OCI-LY1 (cell line): Measurements from ENCODE around the gene CELSR1.

Source experiments
- H2AFZ ChIP-seq: fragments of 200-600 bp; sonication (generic), shearing (Covaris generic); 2 replicates; pipeline ENCODE4 v1.6.0; 2014; ENCODE audit warnings: antibody characterized with exemption, mild to moderate bottlenecking, low read length
- H3F3A ChIP-seq: fragments of 200-600 bp; sonication (generic), shearing (Covaris generic); 2 replicates; pipeline ENCODE4 v1.6.0; 2014; ENCODE audit warnings: mild to moderate bottlenecking, antibody characterized with exemption, low read length, moderate library complexity; ENCODE audit not compliant: insufficient read depth
- H3K27ac ChIP-seq: fragments of 200-600 bp; sonication (generic); 2 replicates; pipeline ENCODE4 v1.5.1; 2014; ENCODE audit warnings: low read length, mixed run types, mild to moderate bottlenecking, low read depth; ENCODE audit not compliant: poor library complexity, severe bottlenecking
- H3K27me3 ChIP-seq: fragments of 200-600 bp; sonication (generic); 2 replicates; pipeline ENCODE4 v1.6.0; 2014; ENCODE audit warnings: antibody characterized with exemption, mild to moderate bottlenecking, low read length, moderate library complexity; ENCODE audit not compliant: insufficient read depth
- H3K36me3 ChIP-seq: fragments of 200-600 bp; sonication (generic); 2 replicates; pipeline ENCODE4 v1.6.1; 2014; ENCODE audit warnings: mild to moderate bottlenecking, antibody characterized with exemption, low read length, moderate library complexity, mixed read lengths; ENCODE audit not compliant: insufficient read depth
- H3K4me1 ChIP-seq: fragments of 200-600 bp; sonication (generic); 2 replicates; pipeline ENCODE4 v1.5.1; 2014; ENCODE audit warnings: mild to moderate bottlenecking, low read length, moderate library complexity; ENCODE audit not compliant: insufficient read depth, severe bottlenecking
- H3K4me2 ChIP-seq: fragments of 200-600 bp; sonication (generic), shearing (Covaris generic); 2 replicates; pipeline ENCODE4 v1.6.1; 2014; ENCODE audit warnings: low read length
- H3K4me3 ChIP-seq: fragments of 200-600 bp; sonication (generic); 2 replicates; pipeline ENCODE4 v1.5.1; 2014; ENCODE audit warnings: low read length, low read depth, mild to moderate bottlenecking, mixed read lengths; ENCODE audit not compliant: poor library complexity, severe bottlenecking
- H3K79me2 ChIP-seq: fragments of 200-600 bp; shearing (Covaris generic); 2 replicates; pipeline ENCODE4 v1.6.1; 2016; ENCODE audit warnings: mixed run types, low read length, mixed read lengths; ENCODE audit not compliant: insufficient read depth
- H3K9ac ChIP-seq: fragments of 200-600 bp; sonication (generic), shearing (Covaris generic); 2 replicates; pipeline ENCODE4 v1.6.1; 2014; ENCODE audit warnings: mild to moderate bottlenecking, low read length, mixed read lengths
- H3K9me2 ChIP-seq: fragments of 200-600 bp; sonication (generic), shearing (Covaris generic); 2 replicates; pipeline ENCODE4 v1.6.1; 2014; ENCODE audit warnings: low read depth, mild to moderate bottlenecking, low read length, mixed read lengths
- H3K9me3 ChIP-seq: fragments of 200-600 bp; shearing (Covaris generic); 2 replicates; pipeline ENCODE4 v1.6.1; 2014; ENCODE audit warnings: low read length, mixed read lengths
- H4K20me1 ChIP-seq: fragments of 200-600 bp; sonication (generic), shearing (Covaris generic); 2 replicates; pipeline ENCODE4 v1.6.0; 2016; ENCODE audit warnings: mild to moderate bottlenecking, low read length; ENCODE audit not compliant: insufficient read depth
- EZH2 ChIP-seq: fragments of 200-600 bp; sonication (generic), shearing (Covaris generic); IDR thresholded peaks from 2 replicates; pipeline ENCODE4 v1.8.0; 2017; ENCODE audit warnings: borderline replicate concordance, mixed run types, mild to moderate bottlenecking, antibody characterized with exemption, low read length, moderate library complexity, mixed read lengths
- TF ChIP-seq, protein P1 (sequence below): fragments of 200-600 bp; sonication (generic), shearing (Covaris generic); IDR thresholded peaks from 2 replicates; pipeline ENCODE4 v1.5.1; 2017; ENCODE audit warnings: mild to moderate bottlenecking, antibody characterized with exemption, low read length, moderate library complexity, mixed read lengths

The CELSR1 gene

GRCh38 chr22:46379066-46379930 lies 158.1 kb downstream of the CELSR1 start:
- Histone ChIP-seq H3K4me1 (peaks cover 2% of the 10 kb centered on the region), H3K27me3 (no peaks in the 10 kb centered on the region), H4K20me1 (no peaks in the 10 kb centered on the region), H3K9ac (no peak overlapping the region), H2AFZ (no peak overlapping the region), H3K27ac (no peak overlapping the region), H3K79me2 (no peaks in the 10 kb centered on the region), H3K4me3 (no peak overlapping the region), H3F3A (no peaks in the 10 kb centered on the region), H3K4me2 (no peak overlapping the region), H3K9me3 (peaks cover 5% of the 10 kb centered on the region; the same call in 1 of the 2 replicates), H3K36me3 (peaks cover 16% of the 10 kb centered on the region), H3K9me2 (no peaks in the 10 kb centered on the region)
- TF ChIP-seq, protein P1, sequence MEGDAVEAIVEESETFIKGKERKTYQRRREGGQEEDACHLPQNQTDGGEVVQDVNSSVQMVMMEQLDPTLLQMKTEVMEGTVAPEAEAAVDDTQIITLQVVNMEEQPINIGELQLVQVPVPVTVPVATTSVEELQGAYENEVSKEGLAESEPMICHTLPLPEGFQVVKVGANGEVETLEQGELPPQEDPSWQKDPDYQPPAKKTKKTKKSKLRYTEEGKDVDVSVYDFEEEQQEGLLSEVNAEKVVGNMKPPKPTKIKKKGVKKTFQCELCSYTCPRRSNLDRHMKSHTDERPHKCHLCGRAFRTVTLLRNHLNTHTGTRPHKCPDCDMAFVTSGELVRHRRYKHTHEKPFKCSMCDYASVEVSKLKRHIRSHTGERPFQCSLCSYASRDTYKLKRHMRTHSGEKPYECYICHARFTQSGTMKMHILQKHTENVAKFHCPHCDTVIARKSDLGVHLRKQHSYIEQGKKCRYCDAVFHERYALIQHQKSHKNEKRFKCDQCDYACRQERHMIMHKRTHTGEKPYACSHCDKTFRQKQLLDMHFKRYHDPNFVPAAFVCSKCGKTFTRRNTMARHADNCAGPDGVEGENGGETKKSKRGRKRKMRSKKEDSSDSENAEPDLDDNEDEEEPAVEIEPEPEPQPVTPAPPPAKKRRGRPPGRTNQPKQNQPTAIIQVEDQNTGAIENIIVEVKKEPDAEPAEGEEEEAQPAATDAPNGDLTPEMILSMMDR, result no peak
- no peak for TF ChIP-seq EZH2

DNA sequence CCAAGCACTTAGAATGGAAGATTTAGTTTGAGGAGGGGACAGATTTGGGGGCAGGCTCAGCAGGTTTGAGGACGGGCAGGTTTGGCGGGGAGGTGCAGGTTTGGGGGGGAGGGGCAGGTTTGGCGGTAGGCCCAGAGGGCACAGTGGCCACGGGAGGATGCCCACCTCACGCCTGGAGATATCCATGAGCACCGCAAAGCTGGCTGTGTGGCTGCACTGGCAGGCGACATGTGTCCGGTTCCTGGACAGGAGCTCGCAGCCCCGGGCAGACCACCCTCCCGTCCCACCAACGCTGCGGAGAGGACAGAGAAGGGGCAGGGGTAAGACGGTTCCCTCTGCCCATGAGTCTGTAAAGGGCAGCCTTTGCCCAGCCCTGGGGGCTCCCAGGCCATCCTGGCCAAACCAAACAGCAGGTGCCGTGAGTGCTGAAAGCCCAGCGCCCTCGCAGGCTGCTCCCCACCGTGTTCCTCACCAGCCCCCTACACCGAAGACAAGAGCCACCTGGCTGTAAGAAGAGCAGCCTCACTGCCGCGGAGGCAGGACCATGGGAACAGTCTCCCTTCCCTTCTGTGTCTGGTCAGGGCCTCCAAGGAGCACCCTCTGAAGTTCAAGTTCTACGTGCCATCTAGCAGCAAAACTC lies 158.9 kb downstream of the CELSR1 start:
- no peak overlapping the region for H3K9ac ChIP-seq
- H3K79me2 ChIP-seq, result no peaks in the 10 kb centered on the region
- H4K20me1 ChIP-seq, result no peaks in the 10 kb centered on the region
- no peak overlapping the region for H3K27ac ChIP-seq
- no peaks in the 10 kb centered on the region for H3K9me2 ChIP-seq
- no peaks in the 10 kb centered on the region for H3K27me3 ChIP-seq
- no peak overlapping the region for H3K4me3 ChIP-seq
- no peak overlapping the region for H2AFZ ChIP-seq
- peaks cover 16% of the 10 kb centered on the region for H3K36me3 ChIP-seq
- no peak for TF ChIP-seq EZH2
- TF ChIP-seq, protein P1, result no peak
- no peaks in the 10 kb centered on the region for H3F3A ChIP-seq
- peaks cover 5% of the 10 kb centered on the region; the same call in 1 of the 2 replicates for H3K9me3 ChIP-seq
- H3K4me2 ChIP-seq, result no peak overlapping the region
- peaks cover 9% of the 10 kb centered on the region for H3K4me1 ChIP-seq

DNA sequence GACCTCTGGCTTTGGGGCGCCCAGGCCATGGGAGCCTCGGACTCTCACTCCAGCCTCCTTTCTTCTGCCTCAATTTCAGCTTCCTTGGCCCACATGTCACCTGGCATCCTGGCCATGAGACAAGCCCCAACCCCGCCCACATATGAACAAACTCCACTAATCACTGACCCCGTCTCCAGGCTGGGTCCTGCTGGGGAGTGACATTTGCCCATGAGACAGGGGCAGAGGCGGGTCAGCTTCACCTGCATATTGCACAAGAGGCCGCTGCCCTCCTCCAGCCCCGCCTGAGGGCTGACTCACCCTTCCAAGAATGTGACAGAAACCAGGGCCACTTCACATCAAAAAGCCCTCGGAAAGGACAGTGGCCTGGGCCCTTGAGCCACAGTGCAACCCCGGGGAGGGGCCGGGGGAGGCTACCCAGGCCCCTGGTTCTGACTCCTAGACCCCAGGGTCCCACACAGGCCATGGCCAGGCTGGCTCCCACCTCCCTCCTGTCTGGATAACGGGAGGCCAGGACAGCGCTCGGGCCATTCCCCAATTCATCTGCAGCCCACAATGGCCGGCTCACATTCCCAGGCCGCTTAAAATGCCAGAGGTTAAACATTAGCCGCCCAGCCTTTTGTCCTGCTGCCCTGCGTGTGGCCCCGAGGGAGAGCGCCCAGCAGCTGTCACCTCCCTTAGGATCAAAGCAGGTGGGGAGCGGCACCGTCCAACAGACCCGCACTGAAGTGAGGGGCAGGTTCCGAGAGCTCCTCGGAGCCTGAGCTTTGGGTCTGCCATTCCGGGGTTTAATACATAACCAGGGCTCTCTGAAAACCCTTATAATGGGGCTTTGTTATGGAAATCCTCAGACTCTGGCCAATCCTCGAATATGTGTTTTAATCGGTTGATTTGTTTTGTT lies 159.6 kb downstream of the CELSR1 start:
- no peaks in the 10 kb centered on the region for H3K9me2 ChIP-seq
- no peak overlapping the region for H2AFZ ChIP-seq
- H3K27me3 ChIP-seq, result no peaks in the 10 kb centered on the region
- H4K20me1 ChIP-seq, result no peaks in the 10 kb centered on the region
- no peak overlapping the region for H3K27ac ChIP-seq
- TF ChIP-seq EZH2, result no peak
- TF ChIP-seq, protein P1, result no peak
- no peak overlapping the region for H3K9ac ChIP-seq
- no peaks in the 10 kb centered on the region for H3F3A ChIP-seq
- peaks cover 9% of the 10 kb centered on the region for H3K4me1 ChIP-seq
- no peak overlapping the region for H3K4me3 ChIP-seq
- no peak overlapping the region for H3K4me2 ChIP-seq
- peaks cover 16% of the 10 kb centered on the region for H3K36me3 ChIP-seq
- no peaks in the 10 kb centered on the region for H3K79me2 ChIP-seq
- peaks cover 5% of the 10 kb centered on the region; the same call in 1 of the 2 replicates for H3K9me3 ChIP-seq
